ENCODE results near the gene TMEM184C. TPM values are rescaled to one million over a fixed set of nuclear protein-coding genes. Genes with fewer than 3 reads are reported as not detected.

Gene TMEM184C
- total RNA-seq, 1 experiment from 2014 or later = 44.7 TPM

- no peak for DNase-seq (ENCODE audit: low spot score)
Measured at GRCh38 chr4:147655639-147656038, 38.4 kb downstream of the TMEM184C start.

GRCh38 chr4:147658501-147658900 is 41.3 kb downstream of the TMEM184C start:
- DNase-seq (ENCODE audit: low spot score) = no peak

GRCh38 chr4:147674073-147674472 is 56.9 kb downstream of the TMEM184C start:
- DNase-seq (ENCODE audit: low spot score) = no peak

- no peak for DNase-seq (ENCODE audit: low spot score)
Measured at GRCh38 chr4:147674496-147674895, 57.3 kb downstream of the TMEM184C start.

- DNase-seq (ENCODE audit: low spot score) = peak; percentile 1
Measured at GRCh38 chr4:147678106-147678505, 60.9 kb downstream of the TMEM184C start.

- no peak for DNase-seq (ENCODE audit: low spot score)
Measured at GRCh38 chr4:147678796-147679549, 61.8 kb downstream of the TMEM184C start.

- DNase-seq (ENCODE audit: low spot score) = no peak
Measured at GRCh38 chr4:147682755-147683154, 65.6 kb downstream of the TMEM184C start.

- peak; percentile 2 for DNase-seq (ENCODE audit: low spot score)
Measured at GRCh38 chr4:147683188-147683591, 66.0 kb downstream of the TMEM184C start.

- peak; percentile 72 for DNase-seq (ENCODE audit: low spot score)
Measured at GRCh38 chr4:147683717-147684700, 66.8 kb downstream of the TMEM184C start, which contains the start of gene PRMT9. TSS of gene PRMT9 (minus strand) at chr4:147684163. CDS start at chr4:147683987, 176 bp downstream.

GRCh38 chr4:147689067-147689466 is 71.9 kb downstream of the TMEM184C start:
- no peak for DNase-seq (ENCODE audit: low spot score)

- DNase-seq (ENCODE audit: low spot score) = no peak
Measured at GRCh38 chr4:147691820-147692219, 74.6 kb downstream of the TMEM184C start.

- no peak for DNase-seq (ENCODE audit: low spot score)
Measured at GRCh38 chr4:147693218-147693617, 76.0 kb downstream of the TMEM184C start.

- no peak for DNase-seq (ENCODE audit: low spot score)
Measured at GRCh38 chr4:147696866-147697265, 79.7 kb downstream of the TMEM184C start.

GRCh38 chr4:147704846-147705245 is 87.6 kb downstream of the TMEM184C start:
- no peak for DNase-seq (ENCODE audit: low spot score)

GRCh38 chr4:147707892-147708672 is 90.9 kb downstream of the TMEM184C start:
- peak; percentile 61 for DNase-seq (ENCODE audit: low spot score)

- DNase-seq (ENCODE audit: low spot score) = peak; percentile 82
Measured at GRCh38 chr4:147709999-147710398, 92.8 kb downstream of the TMEM184C start.

GRCh38 chr4:147714575-147715401 is 97.6 kb downstream of the TMEM184C start:
- DNase-seq (ENCODE audit: low spot score) = peak; percentile 81

GRCh38 chr4:147717878-147718277 is 100.7 kb downstream of the TMEM184C start:
- DNase-seq (ENCODE audit: low spot score) = no peak

Measured in A172 (cell line).